MM.1S (cell line): ENCODE data around the gene ANTXR1.

Source experiments
- DNase-seq: peaks from one replicate; pipeline ENCODE4 v3.0.0-alpha.2; 2015
- H2AFZ ChIP-seq: fragments of 300-600 bp; sonication (generic); 2 replicates; pipeline ENCODE4 v1.6.0; 2016; ENCODE audit warnings: antibody characterized with exemption, low read length
- H3F3A ChIP-seq: fragments of 300-600 bp; sonication (generic); 2 replicates; pipeline ENCODE4 v1.6.1; 2016; ENCODE audit warnings: mild to moderate bottlenecking, antibody characterized with exemption, low read length, moderate library complexity, mixed read lengths; ENCODE audit not compliant: insufficient read depth
- H3K27ac ChIP-seq: fragments of 300-600 bp; sonication (generic); 2 replicates; pipeline ENCODE4 v1.5.1; 2016; ENCODE audit warnings: mild to moderate bottlenecking, low read length
- H3K27me3 ChIP-seq: fragments of 300-600 bp; sonication (generic); replicated peaks from 2 replicates; pipeline ENCODE4 v1.6.0; 2016; ENCODE audit warnings: low read length; ENCODE audit not compliant: insufficient read depth
- H3K36me3 ChIP-seq: fragments of 300-600 bp; sonication (generic); replicated peaks from 2 replicates; pipeline ENCODE4 v1.6.1; 2016; ENCODE audit warnings: mild to moderate bottlenecking, low read length, mixed read lengths; ENCODE audit not compliant: insufficient read depth
- H3K4me1 ChIP-seq: fragments of 300-600 bp; sonication (generic); 2 replicates; pipeline ENCODE4 v1.6.1; 2016; ENCODE audit warnings: low read length, mixed read lengths
- H3K4me2 ChIP-seq: fragments of 300-600 bp; sonication (generic); 2 replicates; pipeline ENCODE4 v1.6.0; 2016; ENCODE audit warnings: low read depth, low read length
- H3K4me3 ChIP-seq: fragments of 300-600 bp; sonication (generic); 2 replicates; pipeline ENCODE4 v1.5.1; 2016; ENCODE audit warnings: low read length, mixed read lengths
- H3K79me2 ChIP-seq: fragments of 300-600 bp; sonication (generic); 2 replicates; pipeline ENCODE4 v1.6.1; 2016; ENCODE audit warnings: mixed run types, low read length, mixed read lengths
- H3K9ac ChIP-seq: fragments of 300-600 bp; sonication (generic); 2 replicates; pipeline ENCODE4 v1.6.1; 2016; ENCODE audit warnings: low read length, mixed read lengths
- H3K9me2 ChIP-seq: fragments of 300-600 bp; sonication (generic); replicated peaks from 2 replicates; pipeline ENCODE4 v1.6.1; 2016; ENCODE audit warnings: mild to moderate bottlenecking, low read length, mixed read lengths; ENCODE audit not compliant: insufficient read depth
- H3K9me3 ChIP-seq: fragments of 300-600 bp; sonication (generic); replicated peaks from 2 replicates; pipeline ENCODE4 v1.6.1; 2016; ENCODE audit warnings: mild to moderate bottlenecking, low read length, mixed read lengths; ENCODE audit not compliant: insufficient read depth
- H4K20me1 ChIP-seq: fragments of 300-600 bp; sonication (generic); 2 replicates; pipeline ENCODE4 v1.6.1; 2016; ENCODE audit warnings: mild to moderate bottlenecking, low read length, moderate library complexity, mixed read lengths; ENCODE audit not compliant: insufficient read depth
- EZH2 ChIP-seq: fragments of 300-600 bp; sonication (generic); optimal IDR thresholded peaks from 2 replicates; pipeline ENCODE3; 2017; ENCODE audit warnings: low read depth, mild to moderate bottlenecking, antibody characterized with exemption, low read length, mixed read lengths
- EZH2phosphoT487 ChIP-seq: fragments of 300-600 bp; sonication (generic); IDR thresholded peaks from 2 replicates; pipeline ENCODE4 v1.6.1; 2018; ENCODE audit warnings: antibody characterized with exemption, low read length
- TF ChIP-seq, protein P1 (sequence below): fragments of 300-600 bp; sonication (generic); IDR thresholded peaks from 2 replicates; pipeline ENCODE4 v1.5.1; 2016; ENCODE audit warnings: antibody characterized with exemption, low read length, mixed read lengths

ANTXR1 gene

DNA sequence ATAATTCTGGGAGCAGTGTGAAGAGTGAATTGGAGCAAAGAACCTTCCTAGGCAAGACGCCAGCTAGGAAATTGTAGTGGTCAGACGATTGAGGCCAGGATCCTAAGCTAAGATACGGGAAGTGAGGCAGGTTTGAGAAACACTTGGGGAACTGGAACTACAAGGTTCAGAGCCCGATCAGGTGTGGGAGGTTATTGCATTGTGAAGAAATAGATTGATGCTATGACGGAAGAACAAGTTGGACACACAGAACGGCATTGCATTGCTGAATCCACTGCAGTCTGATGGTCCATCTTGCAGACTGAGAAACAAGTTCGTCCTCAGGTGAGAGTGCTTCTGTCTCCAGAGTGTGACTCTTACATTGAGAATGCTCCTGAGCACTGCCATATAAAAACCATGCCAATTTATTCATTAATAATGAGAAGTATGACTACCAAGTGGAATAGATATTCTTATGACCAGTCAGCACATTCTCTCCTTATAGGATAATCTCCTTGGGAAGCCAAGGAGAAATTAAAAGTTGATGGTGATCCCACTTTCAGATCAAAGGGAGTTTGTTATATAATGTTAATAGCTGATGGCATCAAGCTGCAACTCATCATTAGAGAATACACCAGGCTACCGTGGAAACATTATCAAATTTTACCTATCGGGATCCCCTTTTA, 30.9 kb downstream of the ANTXR1 start:
- no peak overlapping the region for H2AFZ ChIP-seq
- H4K20me1 ChIP-seq: no peaks in the 10 kb centered on the region
- no peaks in the 10 kb centered on the region for H3K4me1 ChIP-seq
- no peaks in the 10 kb centered on the region for H3K79me2 ChIP-seq
- no peak overlapping the region for H3K4me2 ChIP-seq
- no peak overlapping the region for H3K9ac ChIP-seq
- H3K27me3 ChIP-seq: no peaks in the 10 kb centered on the region
- no peaks in the 10 kb centered on the region for H3F3A ChIP-seq
- TF ChIP-seq EZH2phosphoT487 (no peak), EZH2 (no peak)
- TF ChIP-seq, protein P1, sequence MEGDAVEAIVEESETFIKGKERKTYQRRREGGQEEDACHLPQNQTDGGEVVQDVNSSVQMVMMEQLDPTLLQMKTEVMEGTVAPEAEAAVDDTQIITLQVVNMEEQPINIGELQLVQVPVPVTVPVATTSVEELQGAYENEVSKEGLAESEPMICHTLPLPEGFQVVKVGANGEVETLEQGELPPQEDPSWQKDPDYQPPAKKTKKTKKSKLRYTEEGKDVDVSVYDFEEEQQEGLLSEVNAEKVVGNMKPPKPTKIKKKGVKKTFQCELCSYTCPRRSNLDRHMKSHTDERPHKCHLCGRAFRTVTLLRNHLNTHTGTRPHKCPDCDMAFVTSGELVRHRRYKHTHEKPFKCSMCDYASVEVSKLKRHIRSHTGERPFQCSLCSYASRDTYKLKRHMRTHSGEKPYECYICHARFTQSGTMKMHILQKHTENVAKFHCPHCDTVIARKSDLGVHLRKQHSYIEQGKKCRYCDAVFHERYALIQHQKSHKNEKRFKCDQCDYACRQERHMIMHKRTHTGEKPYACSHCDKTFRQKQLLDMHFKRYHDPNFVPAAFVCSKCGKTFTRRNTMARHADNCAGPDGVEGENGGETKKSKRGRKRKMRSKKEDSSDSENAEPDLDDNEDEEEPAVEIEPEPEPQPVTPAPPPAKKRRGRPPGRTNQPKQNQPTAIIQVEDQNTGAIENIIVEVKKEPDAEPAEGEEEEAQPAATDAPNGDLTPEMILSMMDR: no peak
- no peak overlapping the region for H3K4me3 ChIP-seq
- H3K36me3 ChIP-seq: no peaks in the 10 kb centered on the region
- no peaks in the 10 kb centered on the region for H3K9me2 ChIP-seq
- DNase-seq: no peak
- H3K9me3 ChIP-seq: no peaks in the 10 kb centered on the region
- H3K27ac ChIP-seq: no peak overlapping the region

DNA sequence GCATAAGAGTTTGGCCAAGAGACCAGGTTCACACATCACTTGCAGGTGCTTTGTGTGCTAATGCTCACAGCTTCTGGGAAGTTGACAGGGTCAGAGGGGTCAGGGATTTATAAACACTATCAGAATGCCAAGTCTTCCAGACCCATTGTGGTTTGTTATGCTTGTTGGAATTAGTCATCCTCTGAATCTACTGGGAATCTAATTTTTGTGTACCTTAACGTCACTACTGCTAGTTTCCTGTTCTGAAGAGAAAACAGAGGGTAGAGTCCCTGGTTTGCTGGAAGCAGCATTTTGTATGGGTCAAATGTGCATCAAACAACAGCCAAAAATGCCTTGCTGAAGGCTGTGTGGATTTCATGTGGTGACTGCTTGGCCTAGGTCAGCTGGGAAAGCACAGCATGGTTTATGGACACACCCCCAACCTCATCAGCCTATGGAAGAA, 33.3 kb downstream of the ANTXR1 start:
- Histone ChIP-seq H3K9me2 (no peaks in the 10 kb centered on the region), H3K79me2 (no peaks in the 10 kb centered on the region), H3K36me3 (no peaks in the 10 kb centered on the region), H3K9me3 (no peaks in the 10 kb centered on the region), H3K4me3 (no peak overlapping the region), H2AFZ (no peak overlapping the region), H4K20me1 (no peaks in the 10 kb centered on the region), H3K27me3 (no peaks in the 10 kb centered on the region), H3F3A (no peaks in the 10 kb centered on the region), H3K27ac (no peak overlapping the region), H3K4me2 (no peak overlapping the region), H3K9ac (no peak overlapping the region), H3K4me1 (no peaks in the 10 kb centered on the region)
- TF ChIP-seq, protein P1: no peak
- TF ChIP-seq EZH2 (no peak), EZH2phosphoT487 (no peak)
- no peak for DNase-seq

DNA sequence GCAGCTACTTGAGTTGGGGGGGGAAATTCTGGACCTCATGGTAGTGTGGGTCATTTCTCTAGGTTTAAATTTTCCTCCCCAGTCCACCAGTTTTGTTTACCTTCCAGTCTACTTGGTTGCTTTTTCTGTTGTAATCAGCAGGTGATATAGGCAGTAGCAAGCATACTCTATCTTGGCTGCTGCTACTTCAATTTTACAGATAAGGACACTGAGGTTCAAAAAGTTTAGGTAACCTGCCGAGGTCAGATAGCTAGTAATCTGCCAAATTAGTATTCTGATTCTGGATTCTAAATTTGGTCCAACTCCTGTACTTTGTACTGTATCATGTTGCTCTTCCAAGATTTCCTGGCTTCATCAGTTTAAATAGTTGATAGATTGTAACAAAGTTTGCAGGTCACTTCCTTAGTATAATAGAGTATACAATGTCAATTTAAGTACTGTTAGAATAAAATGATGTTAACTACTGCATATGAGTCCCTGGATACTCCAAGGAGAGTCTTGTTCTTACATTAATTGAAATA, 34.7 kb downstream of the ANTXR1 start:
- no peak for DNase-seq
- no peaks in the 10 kb centered on the region for H3K79me2 ChIP-seq
- H3K27me3 ChIP-seq: no peaks in the 10 kb centered on the region
- H2AFZ ChIP-seq: no peak overlapping the region
- H3F3A ChIP-seq: no peaks in the 10 kb centered on the region
- no peak overlapping the region for H3K4me2 ChIP-seq
- H3K27ac ChIP-seq: no peak overlapping the region
- no peaks in the 10 kb centered on the region for H3K4me1 ChIP-seq
- H4K20me1 ChIP-seq: no peaks in the 10 kb centered on the region
- no peak for TF ChIP-seq EZH2phosphoT487
- TF ChIP-seq, protein P1: no peak
- TF ChIP-seq EZH2: no peak
- H3K36me3 ChIP-seq: no peaks in the 10 kb centered on the region
- H3K9me3 ChIP-seq: no peaks in the 10 kb centered on the region
- H3K9ac ChIP-seq: no peak overlapping the region
- no peaks in the 10 kb centered on the region for H3K9me2 ChIP-seq
- no peak overlapping the region for H3K4me3 ChIP-seq
